Measurements from ENCODE around the gene TGIF1.

GRCh38 chr18:3429121-3429520 is 20.9 kb upstream of the TGIF1 start:
- TF ChIP-seq CTCF (IDR thresholded peaks at IDR 0.05 in 8 of 11, conservative IDR thresholded peaks at IDR 0.05 in 3 of 11), result no peak
- no peak for TF ChIP-seq POLR2A (IDR thresholded peaks at IDR 0.05)
- TF ChIP-seq POLR2AphosphoS5 (IDR thresholded peaks at IDR 0.05), result no peak

Measured in spleen (tissue), 7 donors.